D721Med (cell line): ENCODE measurements around the gene HIP1R.

Source experiments
- DNase-seq: peaks from one replicate; pipeline ENCODE4 v3.0.0; 2011; ENCODE audit warnings: low spot score; ENCODE audit not compliant: insufficient read length
- FAIRE-seq: peaks from 2 replicates; lab custom pipeline; 2011; peaks lifted over from hg19 to GRCh38; lab: Jason Lieb, UNC
- TF ChIP-seq, protein P1 (sequence below): IDR thresholded peaks from 2 replicates; pipeline ENCODE4 v1.5.1; 2012; ENCODE audit warnings: mild to moderate bottlenecking, control low read depth; ENCODE audit not compliant: insufficient read depth; ENCODE audit errors: missing control alignments

The HIP1R gene

GRCh38 chr12:122820138-122820537, 15.1 kb upstream of the HIP1R start:
- no peak for DNase-seq
- TF ChIP-seq, protein P1, sequence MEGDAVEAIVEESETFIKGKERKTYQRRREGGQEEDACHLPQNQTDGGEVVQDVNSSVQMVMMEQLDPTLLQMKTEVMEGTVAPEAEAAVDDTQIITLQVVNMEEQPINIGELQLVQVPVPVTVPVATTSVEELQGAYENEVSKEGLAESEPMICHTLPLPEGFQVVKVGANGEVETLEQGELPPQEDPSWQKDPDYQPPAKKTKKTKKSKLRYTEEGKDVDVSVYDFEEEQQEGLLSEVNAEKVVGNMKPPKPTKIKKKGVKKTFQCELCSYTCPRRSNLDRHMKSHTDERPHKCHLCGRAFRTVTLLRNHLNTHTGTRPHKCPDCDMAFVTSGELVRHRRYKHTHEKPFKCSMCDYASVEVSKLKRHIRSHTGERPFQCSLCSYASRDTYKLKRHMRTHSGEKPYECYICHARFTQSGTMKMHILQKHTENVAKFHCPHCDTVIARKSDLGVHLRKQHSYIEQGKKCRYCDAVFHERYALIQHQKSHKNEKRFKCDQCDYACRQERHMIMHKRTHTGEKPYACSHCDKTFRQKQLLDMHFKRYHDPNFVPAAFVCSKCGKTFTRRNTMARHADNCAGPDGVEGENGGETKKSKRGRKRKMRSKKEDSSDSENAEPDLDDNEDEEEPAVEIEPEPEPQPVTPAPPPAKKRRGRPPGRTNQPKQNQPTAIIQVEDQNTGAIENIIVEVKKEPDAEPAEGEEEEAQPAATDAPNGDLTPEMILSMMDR, result no peak
- FAIRE-seq, result no peak

- DNase-seq (no peak), FAIRE-seq (no peak)
- TF ChIP-seq, protein P1, result no peak
Observed at GRCh38 chr12:122820838-122821271, 14.4 kb upstream of the HIP1R start.

DNA sequence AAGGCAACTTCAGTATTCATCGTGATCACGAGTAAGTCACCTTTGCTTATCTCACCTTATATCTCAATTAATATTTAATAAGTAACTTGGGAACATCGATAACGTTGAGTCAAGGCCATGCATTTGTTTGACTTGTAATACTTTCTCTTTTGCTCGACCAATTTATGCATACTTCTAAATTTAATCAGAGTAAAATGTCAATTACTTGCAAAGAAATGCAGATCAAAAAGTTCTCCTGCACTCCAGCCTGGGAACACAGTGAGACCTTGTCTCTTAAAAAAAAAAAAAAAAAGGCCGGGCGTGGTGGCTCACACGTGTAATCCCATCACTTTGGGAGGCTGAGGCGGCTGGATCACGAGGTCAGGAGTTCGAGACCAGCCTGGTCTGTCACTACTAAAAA, 11.8 kb upstream of the HIP1R start:
- no peak for FAIRE-seq
- DNase-seq, result no peak
- TF ChIP-seq, protein P1, result no peak

GRCh38 chr12:122825773-122826724, 9.2 kb upstream of the HIP1R start:
- no peak for FAIRE-seq
- DNase-seq, result no peak
- TF ChIP-seq, protein P1, result no peak

DNA sequence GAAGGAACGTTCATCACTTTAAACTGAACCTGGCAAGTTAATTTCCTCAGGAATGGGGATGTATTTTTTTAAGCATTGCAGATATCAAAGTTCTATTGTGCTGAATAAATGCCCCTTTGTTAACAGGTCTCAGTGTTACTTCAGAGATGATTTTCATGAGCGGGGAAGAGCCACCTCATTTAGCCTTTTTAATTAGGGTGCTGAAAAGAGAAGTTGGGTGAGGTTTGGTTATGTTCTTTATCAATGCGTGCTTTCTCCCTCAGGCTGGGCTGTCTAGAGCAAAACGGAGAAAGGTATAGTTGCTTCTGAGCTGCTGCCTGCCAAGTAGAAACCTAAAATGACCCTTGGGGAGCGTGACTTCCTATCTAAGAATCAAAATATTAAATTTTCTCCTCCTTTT, 8.0 kb upstream of the HIP1R start:
- TF ChIP-seq, protein P1, result no peak
- FAIRE-seq, result no peak
- no peak for DNase-seq

GRCh38 chr12:122830517-122831214, 4.6 kb upstream of the HIP1R start:
- TF ChIP-seq, protein P1, result no peak
- FAIRE-seq, result no peak
- no peak for DNase-seq
